ENCODE data around the gene KLHDC4.
"Not testable (repeated sequence)": the region's sequence is repeated elsewhere in the genome, so short reads cannot be mapped to it uniquely, and the experiment has no call there.

The KLHDC4 gene

DNA sequence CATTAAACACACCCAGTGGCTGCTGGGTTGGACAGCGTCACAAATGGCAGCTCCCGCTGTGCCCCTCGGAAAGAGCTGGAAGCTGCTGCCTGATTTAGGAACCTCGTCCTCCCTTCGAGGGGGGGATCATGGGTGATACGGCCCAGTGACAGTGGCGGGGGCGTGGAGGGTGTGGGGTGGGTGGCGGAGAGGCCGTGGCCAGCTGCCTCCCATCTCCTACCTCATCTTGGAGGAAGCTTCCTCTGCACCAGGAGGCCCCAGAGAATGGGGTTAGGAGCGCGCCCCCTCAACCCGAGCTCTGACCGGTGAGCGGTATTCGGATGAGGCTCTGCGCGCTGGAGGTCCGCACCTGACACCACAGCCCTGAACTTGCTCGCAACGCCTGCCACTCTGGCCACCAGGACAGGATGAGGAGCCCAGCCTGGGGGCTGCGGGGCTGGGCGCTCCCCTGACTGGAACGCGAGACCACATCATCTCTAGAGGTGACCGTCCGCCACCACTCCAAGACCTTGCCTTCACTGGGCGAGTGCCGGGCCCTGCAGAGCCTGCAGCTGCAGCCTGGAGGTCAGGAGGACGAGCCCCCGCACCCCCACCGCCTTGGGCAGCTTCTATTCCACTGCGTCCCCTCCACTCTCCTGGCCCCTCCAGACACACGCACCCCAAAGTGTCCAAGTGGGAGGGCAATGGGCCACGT is 80.9 kb downstream of the KLHDC4 start:
- no peak for DNase-seq (ENCODE audit: low read depth in 3 of 3)

DNA sequence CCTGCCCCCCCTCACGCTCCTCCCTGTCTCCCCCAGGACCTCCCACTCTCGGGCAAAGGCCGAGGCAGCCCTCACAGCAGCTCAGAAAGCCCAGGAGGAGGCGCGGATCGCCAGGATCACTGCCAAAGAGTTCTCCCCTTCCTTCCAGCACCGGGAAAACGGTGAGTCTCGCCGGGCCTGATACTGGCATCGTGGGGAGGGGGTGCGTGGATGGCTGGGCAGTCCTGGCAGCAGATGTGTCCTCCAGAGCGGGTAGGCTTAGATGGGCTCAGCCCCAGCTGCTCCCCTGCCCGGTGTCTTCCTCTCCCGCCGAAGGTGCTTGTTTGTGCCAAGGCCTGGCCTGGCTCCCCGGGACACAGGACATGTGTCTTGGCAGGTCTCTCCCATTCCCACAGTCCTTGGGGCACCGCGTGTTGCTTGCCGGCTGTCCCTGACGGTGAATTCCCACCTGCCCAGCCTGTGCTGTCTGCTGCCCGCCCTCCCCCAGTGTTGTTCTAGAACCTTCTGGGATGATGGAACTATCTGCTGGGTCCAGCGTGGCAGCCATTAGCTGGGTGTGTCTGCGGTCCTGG is 81.6 kb downstream of the KLHDC4 start:
- no peak for DNase-seq (ENCODE audit: low read depth in 3 of 3)

- no peak for DNase-seq (ENCODE audit: low read depth in 3 of 3)
Observed at GRCh38 chr16:87682852-87683399, 82.9 kb downstream of the KLHDC4 start.

DNA sequence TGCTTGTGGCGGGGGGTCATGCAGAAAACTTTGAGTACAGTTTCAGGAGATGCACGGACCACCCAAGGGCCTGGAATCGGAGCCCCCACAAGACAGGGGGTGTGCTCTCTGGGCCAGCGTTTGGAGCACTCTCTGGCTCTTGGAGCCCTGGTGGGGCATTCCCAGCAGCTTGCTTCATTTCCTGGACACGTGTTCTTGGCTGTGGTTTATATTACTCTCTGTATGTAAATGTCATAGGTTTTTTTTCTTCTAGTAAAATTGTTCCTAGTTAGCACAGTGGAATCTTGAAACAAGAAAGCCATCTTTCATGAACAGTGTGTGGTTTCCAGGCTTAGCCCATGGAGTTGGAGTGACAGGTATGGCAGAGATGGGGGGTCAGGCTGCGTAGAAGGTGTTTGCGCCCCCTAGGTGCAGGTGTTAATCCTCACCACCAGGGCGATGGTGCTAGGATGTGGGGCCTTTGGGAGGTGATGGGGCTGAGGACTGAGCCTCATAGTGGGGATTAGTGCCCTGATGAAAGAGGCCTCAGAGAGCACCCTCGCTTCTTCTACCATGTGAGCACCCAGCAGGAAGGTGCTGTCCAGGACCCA is 83.7 kb downstream of the KLHDC4 start:
- no peak for DNase-seq (ENCODE audit: low read depth in 3 of 3)

DNA sequence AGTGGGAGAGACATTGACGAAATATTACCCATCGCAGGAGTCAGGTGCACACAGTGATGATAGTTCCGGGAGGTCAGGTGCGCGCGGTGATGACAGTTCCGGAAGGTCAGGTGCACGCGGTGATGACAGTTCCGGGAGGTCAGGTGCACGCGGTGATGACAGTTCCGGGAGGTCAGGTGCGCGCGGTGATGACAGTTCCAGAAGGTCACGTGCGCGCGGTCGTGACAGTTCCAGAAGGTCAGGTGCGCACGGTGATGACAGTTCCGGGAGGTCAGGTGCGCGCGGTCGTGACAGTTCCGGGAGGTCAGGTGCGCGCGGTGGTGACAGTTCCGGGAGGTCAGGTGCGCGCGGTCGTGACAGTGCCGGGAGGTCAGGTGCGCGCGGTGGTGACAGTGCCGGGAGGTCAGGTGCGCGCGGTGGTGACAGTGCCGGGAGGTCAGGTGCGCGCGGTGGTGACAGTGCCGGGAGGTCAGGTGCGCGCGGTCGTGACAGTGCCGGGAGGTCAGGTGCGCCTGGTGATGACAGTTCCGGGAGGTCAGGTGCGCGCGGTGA is 84.7 kb downstream of the KLHDC4 start:
- not testable (repeated sequence) for DNase-seq (ENCODE audit: low read depth in 3 of 3)

GRCh38 chr16:87680272-87680644 is 85.5 kb downstream of the KLHDC4 start:
- no peak for DNase-seq (ENCODE audit: low read depth in 3 of 3)

GRCh38 chr16:87679593-87680271 is 86.1 kb downstream of the KLHDC4 start:
- DNase-seq (ENCODE audit: low read depth in 3 of 3): no peak

DNA sequence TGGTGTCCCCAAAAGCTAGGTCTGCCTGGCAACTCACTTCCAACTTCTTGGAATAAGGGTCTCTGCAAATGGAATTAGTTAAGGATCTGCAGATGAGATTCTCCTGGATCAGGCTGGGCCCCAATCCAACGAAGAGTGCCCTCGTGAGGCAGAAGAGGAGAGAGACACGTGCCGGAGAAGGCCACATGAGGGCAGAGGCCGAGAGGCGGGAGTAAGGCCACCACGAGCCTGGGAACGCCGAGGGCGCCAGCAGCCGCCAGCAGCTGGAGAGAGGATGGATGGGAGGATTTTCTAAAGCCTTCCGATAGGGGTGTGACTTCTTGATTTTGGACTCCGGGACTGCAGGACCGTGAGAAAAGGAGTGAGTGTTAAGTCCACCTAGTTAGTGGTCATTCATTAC is 87.2 kb downstream of the KLHDC4 start:
- DNase-seq (ENCODE audit: low read depth in 3 of 3): no peak

GRCh38 chr16:87677830-87678229 is 88.0 kb downstream of the KLHDC4 start:
- no peak for DNase-seq (ENCODE audit: low read depth in 3 of 3)

GRCh38 chr16:87675111-87675719 is 90.6 kb downstream of the KLHDC4 start:
- no peak for DNase-seq (ENCODE audit: low read depth in 3 of 3)

- no peak for DNase-seq (ENCODE audit: low read depth in 3 of 3)
Observed at GRCh38 chr16:87674419-87674818, 91.4 kb downstream of the KLHDC4 start.

GRCh38 chr16:87671715-87672270 is 94.0 kb downstream of the KLHDC4 start:
- no peak for DNase-seq (ENCODE audit: low read depth in 3 of 3)

DNA sequence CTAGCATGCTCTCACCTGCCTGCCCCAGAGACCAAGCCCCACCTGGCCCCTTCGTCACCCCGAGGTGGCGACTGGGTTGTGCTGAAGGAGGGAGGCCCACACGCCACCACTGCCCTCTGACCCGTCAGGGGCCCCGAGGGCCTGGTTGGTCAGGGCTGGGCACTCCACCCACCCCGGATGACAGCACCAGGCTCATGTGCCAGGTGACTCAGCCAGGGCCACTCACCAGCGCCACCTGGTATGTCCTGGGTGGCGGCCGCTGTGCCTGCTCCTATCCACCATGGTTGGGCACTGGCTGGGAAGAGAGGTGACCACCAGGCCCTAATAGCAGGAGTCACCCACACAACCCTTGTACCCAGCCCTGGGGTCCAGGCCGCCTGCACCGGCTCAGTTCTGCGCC is 94.6 kb downstream of the KLHDC4 start:
- DNase-seq (ENCODE audit: low read depth in 3 of 3): no peak

DNA sequence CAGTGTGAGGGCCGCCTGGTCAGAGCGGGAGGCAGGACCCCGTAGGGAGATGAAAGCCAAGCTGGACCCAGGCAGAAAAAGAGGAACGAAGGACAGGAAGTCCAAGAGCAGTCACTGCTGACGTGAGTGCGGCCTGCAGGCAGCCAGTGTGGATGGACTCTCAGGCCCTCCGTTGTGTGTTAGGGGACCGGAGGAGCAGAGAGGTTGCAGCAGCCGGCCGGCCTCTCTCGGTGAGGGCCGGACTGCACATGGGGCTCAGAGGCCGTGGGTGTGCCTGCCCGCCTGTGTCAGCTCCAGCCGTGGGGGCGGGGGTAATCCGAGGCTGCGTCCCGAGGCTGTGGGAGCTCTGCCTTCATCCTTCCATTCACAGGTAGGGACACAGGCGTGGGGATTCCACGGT is 96.1 kb downstream of the KLHDC4 start:
- DNase-seq (ENCODE audit: low read depth in 3 of 3): no peak

GRCh38 chr16:87667946-87668345 is 97.8 kb downstream of the KLHDC4 start:
- no peak for DNase-seq (ENCODE audit: low read depth in 3 of 3)

DNA sequence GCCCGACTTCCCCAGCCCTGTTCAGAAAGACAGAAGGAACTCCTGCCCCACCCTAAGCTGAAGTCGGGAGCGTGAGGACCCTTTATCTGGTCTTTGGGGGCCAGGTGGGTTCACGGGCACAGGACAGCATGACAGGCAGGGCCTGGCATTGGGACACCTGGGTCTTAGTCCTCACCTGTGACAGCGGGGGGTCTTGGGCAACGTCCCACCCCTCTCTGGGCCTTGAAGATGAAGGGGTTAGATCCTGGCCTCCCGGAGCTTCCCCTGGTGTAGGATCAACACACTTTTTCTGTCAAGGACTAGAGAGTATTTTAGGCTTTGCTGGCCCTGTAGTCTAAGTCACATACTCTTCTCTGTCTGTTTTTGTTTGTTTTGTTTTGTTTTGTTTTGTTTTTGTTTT is 98.3 kb downstream of the KLHDC4 start:
- DNase-seq (ENCODE audit: low read depth in 3 of 3): no peak

GRCh38 chr16:87666919-87667318 is 98.9 kb downstream of the KLHDC4 start:
- DNase-seq (ENCODE audit: low read depth in 3 of 3): no peak

DNA sequence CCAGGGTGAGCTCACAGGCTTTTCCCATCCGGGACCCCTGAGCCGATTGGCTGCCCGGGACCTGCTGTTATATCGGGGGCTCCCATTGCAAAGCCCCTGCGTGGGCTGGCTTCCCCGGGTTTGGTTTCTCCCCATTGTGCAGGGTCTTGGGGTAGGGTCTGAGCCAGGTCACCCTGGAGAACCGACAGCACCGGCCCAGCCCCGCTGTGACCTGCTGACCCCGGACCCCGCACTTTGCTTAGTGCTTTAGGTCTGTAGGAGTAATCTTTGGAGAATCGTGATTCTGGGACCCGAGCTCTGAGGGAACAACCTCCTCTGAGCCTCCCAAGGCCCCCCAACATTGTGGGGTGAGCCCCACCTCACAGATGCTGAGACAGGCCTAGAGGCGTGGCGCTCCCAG is 100.6 kb downstream of the KLHDC4 start:
- no peak for DNase-seq (ENCODE audit: low read depth in 3 of 3)

GRCh38 chr16:87664792-87665191 is 101.0 kb downstream of the KLHDC4 start:
- DNase-seq (ENCODE audit: low read depth in 3 of 3): no peak

- DNase-seq (ENCODE audit: low read depth in 3 of 3): no peak
Observed at GRCh38 chr16:87662254-87663204, 103.3 kb downstream of the KLHDC4 start.
